HG02571 (cell line): ENCODE measurements around the gene KCTD16.

Source experiments
- ATAC-seq: cut with Tn5 transposase; IDR thresholded peaks from one replicate; pipeline ENCODE4 v1.9.1; 2021; ENCODE audit warnings: mild to moderate bottlenecking, moderate library complexity; ENCODE audit not compliant: unreplicated experiment

The KCTD16 gene

DNA sequence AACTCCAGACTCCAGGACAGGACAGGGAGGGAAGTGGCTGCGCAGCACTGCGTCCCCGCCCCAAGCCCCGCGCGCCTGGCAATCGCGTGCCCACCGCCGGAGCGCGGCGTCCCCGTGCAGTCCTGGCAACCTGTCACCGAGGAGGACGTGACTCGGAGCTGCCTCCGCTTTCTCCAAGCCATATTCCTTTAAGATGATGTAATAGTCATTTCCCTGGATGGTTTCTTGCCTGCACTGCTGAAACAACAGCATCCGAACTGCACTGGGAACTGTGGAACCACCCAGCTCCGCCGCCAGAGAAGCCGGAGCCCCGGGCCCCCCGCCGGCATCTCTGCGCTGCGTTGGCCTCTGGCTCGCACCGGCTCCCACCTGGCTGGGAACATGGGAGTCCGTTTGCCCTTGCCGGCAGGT, 34.5 kb downstream of the KCTD16 start:
- ATAC-seq: no peak

DNA sequence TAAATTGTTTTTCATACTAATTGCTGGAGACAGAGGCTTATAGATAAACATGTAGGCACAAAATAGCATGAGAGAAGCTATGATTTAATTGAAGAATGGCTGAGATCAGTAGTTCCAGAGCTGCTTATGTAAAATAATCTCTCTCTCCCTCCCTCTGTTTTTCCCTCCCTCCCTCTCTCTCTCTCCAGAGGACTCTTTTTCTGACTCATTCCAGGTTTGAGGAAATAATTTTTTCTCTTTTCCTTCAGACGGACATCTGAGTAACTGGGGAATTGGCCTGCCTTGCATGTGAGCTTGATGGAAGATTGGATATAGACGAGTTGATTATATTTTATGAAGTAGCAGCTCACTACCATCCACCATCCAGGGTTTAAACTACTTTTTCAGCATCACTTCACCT, 35.5 kb downstream of the KCTD16 start:
- ATAC-seq: no peak

DNA sequence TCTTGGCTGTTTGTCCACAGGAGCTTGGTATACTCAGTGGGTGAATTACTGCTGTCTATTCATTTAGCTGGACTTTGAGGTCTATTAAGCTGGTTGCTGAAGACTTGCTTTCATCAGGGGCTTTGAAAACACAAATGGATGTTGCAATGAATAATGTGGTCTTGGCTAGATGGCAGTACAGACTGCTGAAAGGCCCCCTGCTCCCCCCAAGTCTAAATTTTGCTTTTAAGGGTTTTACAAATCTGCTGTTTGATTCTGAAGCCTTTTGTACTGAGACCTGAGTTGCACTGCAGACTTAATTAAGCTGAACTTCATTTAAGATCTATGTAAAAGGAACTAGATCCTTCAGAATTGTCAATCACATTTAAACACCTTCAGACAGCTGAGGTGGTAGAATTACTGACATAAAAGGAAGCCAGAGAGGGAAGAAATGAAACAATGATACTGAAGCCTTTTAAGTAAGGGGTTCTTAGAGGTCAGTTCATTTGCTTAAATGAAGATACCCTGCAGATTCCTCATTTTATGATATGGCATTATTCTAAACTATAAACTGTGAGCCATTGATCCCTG, 37.3 kb downstream of the KCTD16 start:
- no peak for ATAC-seq

DNA sequence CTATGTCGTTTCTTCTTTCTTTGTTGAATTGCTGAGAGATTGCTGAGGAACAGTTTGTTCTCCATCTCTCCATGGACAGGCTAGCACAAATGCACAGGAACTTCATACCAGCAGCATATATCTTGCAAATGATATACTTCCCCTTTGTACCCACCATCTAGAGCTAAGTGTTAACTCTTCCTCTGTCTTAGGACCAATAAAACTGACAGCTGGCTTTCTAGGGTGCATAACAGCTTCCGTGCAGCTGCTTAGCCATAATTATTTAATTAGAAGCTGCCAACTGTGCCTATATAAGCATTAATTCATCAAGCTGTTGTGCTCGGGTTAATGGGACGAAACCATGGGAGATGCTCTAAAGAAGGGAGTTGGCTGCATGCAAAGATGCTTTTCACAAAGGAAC, 38.7 kb downstream of the KCTD16 start:
- no peak for ATAC-seq

DNA sequence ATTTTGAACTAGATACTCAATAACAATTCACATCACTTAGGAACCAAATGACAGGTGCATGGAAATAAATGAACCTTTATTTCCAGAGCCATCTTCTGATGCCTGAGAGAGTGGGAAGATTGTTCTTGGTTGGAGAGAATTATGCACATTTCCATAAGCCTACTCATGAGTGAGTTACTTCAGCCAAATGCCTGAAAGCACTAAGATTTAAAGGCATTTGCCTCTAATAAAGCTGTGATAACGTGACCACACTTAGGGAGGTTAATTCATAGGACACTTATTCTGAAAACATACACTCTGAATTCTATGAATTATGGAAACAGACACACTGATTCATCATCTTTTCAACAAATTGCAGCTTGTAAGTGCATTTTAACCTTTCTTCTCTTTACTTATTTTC, 40.0 kb downstream of the KCTD16 start:
- no peak for ATAC-seq

DNA sequence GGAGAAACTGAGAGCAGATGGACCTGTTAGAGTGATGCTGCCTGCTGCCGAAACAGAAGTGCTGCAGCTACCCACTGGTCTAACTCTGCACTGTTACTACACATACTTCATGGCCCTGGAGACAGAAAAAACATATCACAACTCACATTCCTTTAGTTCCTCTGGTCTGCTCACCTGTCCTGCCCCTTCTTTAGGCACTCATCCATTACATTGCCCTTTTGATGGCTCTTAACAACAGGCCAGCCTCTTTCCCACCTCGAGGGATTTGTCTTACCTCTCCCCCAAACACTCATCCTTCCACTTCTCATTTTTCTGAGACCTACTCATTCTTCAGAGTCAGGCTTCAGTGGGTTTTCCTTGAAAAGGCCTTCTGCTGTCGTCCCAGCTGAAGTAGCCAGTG, 49.2 kb downstream of the KCTD16 start:
- ATAC-seq: no peak

DNA sequence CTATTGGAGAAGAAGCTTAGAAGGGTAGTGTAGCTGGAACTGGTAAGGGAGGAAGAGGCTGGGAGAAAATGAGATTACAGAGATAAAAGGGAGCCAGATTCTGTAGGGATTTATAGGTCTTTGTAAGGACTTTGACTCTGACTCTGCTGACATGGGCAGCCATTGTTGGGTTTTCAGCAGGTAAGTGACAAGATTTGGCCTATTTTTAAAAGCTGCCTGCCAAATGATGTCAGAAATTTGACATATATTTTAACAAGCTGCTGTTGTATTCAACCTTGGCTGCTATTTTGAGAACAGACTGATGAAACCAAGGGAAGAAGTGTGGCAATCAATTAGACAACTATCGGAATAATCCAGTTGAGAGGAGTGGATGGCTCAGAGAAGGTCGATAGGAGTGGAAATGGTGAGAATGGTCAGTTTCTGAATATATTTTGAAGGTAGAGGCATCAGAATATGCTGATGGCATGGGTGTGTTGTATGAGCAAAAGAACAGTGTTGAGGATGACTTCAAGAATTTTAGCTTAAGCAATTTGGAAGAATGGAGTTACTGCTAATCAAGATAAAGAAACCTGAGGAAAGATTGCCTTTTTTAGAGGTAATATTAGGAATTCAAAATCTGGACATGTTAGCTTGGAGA, 56.8 kb downstream of the KCTD16 start:
- no peak for ATAC-seq

DNA sequence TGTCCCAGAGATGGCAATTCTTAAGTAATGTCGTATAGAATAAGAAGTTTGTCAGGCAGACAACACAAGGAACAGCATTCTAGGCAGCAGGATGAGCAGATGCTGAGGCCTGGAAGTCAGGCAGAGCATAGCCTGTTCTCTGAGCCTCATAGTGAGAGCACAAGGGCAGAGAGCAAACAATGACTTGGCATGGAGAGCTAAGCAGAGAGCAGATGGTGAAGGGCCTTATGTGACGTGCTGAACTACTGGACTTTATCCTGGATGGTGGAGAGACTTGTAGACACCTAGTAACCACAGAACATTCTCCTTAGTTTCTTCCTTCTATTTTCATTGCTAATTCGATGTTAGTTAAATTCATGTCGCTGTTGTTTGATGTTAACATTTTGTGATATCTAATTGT, 60.1 kb downstream of the KCTD16 start:
- ATAC-seq: no peak

DNA sequence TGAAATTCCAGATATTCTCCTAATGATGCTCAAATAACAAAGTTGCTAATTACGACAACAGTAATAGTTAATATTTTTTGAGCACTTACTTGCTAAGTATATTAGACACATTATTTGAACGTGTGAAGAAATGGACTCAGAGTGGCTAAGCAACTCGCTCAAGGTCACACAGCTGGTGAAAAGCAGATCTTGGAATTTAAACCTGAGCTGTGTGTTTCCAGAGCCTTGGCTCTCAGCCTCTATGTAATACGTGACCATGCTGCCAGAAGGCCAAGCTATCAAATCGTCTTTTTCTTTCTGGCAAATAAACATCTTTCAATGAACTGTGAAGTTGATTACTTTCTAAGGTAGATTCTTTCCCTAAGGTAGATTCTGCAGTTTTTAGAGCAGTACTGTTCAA, 61.6 kb downstream of the KCTD16 start:
- ATAC-seq: no peak

DNA sequence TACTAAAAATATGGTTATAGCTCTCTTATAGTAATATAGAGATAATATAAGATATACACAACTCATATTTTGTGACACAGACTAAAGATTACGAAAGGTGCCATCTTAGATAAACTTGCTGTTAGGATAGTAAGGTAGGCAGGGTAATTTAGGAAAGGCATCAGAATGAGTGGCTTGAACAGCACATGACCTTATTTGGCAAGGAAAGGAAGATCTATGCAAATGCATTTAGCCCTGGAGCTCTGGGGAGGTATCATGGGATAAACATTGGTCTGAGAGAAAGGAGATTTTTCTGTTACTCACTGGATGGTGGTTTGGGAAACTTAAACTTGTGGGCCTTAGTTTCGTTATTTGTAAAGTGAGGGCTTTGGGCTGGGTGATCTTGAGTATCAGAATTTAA, 65.8 kb downstream of the KCTD16 start:
- ATAC-seq: no peak

DNA sequence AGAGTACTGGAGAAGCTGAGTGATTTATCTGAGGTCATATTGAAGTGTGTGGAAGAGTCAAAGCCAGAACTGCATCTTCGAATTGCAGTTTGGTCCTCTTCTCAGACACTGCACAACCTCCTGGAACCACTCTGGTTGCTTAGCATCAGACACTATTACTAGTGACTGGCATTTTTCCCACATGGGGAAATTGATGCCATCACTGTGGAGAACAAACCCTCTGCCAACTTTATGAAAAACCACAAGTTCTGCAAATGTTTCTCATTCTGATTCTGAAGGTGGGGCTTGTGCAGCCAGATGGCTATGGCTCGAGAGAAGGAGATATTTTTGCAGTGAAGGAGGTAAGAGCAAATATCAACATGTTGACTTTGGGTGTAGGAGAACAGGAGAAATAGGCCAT, 67.2 kb downstream of the KCTD16 start:
- no peak for ATAC-seq

DNA sequence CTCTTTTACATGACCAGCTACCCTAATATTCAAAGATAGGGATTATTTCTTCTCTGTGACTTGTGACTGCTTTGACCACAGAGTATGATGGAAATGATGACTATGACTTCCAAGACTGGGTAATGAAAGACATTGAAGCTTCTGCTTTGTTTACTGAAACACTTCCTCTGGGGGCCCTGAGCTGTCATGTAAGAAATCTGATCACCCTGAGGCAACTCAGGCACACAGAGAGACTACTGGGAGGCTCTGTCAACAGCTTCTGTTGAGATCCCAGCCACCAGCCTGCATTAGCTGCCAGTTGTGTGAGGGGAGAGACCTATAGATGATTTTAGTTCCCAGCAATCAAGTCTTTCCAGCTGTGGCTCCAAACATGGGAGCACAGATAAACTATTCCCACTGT, 76.5 kb downstream of the KCTD16 start:
- no peak for ATAC-seq

DNA sequence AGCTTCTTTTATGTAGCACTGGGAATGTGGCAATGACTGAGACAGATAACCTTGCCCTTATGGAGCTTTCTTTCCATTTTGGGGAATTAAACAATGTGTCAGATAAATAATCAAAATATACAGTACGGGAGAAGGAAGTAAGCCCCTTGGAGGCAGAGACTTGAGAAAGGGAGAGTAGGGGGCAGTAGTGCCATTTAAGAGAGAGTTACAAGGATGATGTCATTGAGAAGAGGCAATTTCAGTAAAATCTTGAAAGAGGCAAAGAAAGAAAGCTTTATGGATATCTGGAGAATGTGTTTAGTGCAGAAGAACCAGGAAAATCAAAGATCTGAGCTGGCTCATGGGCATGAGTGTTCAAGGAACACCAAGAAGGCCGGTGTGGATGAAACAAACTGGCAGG, 77.3 kb downstream of the KCTD16 start:
- no peak for ATAC-seq

DNA sequence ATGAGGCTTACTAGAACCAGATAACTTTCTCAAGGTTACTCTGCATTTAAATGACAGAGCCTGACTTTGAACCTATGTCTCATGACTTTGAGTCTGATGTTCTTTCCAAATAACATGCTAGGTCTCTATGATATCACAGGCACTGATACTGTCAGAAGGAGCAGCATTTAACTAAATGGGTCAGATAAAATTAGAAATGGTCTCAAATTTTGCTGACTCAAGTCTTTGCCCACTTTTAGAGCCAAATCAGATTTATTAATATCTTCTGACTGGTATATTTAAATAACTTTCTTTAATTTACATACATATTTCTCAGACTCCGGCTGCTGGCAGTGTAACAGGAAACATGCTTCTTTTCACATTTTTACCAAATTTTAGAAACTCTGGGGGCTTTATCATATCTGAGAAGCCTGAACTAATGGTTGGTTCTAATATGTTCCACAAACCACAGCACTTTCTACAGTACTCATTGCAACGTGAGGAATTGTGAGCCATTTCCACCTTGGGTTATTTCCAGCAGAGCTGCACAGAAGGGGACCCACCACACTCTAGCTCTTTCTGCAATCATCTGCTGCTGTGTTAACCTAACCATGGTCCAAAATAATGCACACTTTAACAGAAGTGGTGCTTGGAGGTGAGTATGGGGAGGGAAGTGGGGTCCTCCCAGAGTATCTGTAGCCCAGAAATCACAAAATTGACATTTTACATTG, 79.2 kb downstream of the KCTD16 start:
- ATAC-seq: no peak

DNA sequence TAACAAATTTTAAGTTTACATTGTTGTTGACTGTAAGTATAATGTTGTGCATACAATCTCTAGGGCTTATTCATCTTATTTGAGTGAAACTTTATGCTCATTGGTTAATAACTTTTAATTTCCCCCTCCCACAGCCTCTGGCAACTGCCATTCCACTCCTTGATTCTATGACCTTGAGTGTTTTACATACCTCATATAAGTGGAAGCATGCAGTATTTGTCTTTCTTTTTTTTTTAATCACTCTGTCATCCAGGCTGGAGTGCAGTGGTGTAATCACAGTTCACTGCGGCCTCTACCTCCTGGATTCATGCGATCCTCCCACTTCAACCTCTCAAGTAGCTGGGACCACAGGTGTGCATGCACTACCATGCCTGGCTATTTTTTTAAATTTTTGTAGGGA, 83.9 kb downstream of the KCTD16 start:
- ATAC-seq: no peak

DNA sequence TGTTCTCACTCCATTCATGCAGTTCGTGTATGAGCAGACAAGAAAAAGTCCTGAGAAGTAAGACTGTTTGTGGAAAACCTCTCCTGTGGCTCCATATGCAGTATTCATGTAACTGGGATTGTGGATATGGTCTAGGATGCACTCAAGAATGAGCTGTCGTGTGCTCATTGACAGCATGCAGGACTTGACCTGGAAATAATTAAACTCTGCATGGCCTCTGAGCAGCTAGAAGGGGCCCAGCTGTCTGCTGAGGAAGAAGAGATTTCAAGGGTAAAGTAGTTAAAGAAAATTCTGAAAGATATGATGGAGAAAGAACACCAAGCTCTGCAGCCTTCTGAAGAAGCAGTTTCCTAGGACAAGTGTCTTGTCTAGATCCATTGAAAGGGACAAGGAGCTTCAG, 89.4 kb downstream of the KCTD16 start:
- no peak for ATAC-seq

DNA sequence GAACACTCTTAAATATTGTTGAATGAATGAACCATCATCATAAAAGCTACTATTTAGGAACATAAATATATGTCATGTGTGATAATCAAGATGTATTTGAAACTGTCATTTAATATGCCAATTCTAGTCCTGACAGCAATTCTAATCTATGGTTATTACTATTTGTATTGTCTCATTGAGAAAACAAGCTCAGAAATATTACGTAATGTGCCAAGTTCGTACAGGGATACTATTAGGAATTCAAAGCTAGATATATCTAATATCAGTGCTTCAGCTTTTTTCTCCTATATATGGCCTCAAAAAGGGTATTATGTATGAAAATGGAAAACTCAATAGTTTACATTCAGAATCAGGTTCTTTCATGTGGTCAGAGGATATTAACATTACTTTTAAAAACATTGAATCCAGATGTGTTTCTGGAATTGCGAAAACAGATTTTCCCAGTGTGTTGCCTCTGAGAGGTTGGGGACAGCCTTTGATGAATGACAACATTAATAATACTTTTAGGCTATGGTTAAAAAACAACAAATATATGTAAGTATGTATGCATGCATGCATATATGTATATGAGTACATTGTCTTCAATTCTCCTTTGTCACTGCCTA, 95.1 kb downstream of the KCTD16 start:
- no peak for ATAC-seq

DNA sequence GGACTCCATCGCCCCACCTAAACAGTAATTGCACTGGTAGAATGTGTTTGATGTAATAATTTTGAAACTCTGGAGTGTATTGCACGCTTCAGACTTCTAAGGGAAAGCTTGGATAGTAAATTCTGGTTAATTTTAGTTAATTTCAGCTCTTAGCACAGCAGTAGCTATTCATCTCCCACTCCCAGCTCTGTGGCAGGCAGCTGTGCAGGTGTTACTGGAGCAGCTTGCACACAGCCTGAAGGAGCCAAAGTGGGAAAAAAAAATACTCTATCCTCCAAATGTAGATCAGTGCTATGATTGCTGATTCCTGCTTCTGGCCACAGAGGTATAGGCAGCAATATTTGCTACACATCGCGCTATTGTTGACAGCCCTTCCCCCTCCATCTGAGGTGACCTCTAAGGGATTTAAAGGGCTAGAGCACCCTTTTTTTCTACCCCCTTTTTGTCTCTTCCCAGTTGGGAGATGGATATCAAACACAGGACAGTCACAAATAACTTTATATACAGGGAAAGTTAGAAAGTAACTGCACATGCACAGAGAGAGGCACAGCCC, 97.4 kb downstream of the KCTD16 start:
- ATAC-seq: no peak

DNA sequence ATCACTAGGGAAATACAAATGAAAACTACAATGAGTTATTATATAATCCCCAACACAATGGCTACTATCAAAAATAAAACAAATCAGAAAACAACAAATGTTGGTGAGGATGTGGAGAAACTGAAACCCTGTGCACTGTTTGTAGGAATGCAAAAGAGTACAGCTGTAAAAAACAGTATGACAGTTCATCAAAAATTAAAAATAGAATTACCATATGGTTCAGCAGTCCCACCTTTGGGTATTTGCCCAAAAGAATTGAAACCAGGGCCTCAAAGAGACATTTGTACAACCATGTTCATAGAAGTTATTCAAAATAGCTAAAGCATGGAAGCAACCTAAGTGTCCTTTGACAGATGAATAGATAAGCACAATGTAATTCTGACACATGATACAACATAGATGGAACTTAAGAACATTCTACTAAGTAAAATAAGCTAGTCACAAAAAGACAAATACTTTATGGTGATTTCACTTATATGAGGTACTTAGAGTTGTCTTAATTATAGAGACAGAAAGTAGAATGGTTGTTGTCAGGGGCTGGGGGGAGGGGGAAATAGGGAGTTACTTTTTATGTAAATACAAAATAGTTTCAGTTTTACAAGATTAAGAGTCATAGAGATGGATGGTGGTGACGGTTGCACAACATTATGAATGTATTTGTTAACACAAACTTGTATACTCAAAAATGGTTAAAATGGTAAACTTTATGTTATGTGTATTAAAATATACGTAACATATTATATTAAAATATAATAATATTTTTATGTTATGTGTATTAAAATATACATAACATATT, 102.8 kb downstream of the KCTD16 start:
- ATAC-seq: no peak

DNA sequence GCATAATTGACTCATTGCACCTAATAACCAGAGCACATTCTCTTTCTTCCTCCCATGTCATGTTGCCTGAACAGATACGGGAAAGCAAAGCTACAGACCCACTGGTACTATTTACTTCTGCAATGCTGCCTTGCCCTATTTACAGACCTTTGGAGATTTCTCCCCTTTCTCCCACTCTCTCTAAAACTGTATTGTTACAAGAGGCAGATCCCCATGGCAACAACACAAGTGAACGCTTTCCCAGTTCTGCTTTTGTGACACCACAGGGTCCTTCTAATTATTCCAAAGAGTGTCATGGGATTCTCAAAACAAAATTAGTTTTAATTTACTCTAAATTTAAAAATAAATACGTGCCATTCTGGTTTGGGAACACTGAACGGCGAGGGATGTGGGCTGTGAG, 104.7 kb downstream of the KCTD16 start:
- ATAC-seq: no peak
